Loucy (cell line): ENCODE data around the gene GADL1.

Experiments used
- CTCF ChIP-seq: fragments of 200-600 bp; sonication (generic); conservative IDR thresholded peaks from 2 replicates; pipeline ENCODE4 v1.5.1; 2014; ENCODE audit warnings: mild to moderate bottlenecking, antibody characterized with exemption, low read length
- EZH2phosphoT487 ChIP-seq: fragments of 200-600 bp; IDR thresholded peaks from 2 replicates; pipeline ENCODE4 v1.6.1; 2018; ENCODE audit warnings: antibody characterized with exemption, mild to moderate bottlenecking, moderate library complexity, borderline replicate concordance

GRCh38 chr3:30886888-30887287, 7.6 kb downstream of the GADL1 start:
- TF ChIP-seq EZH2phosphoT487 = no peak
- no peak for TF ChIP-seq CTCF
